K562 (cell line): ENCODE measurements around the gene UMAD1. TPM values are rescaled to one million over a fixed set of nuclear protein-coding genes. Genes with fewer than 3 reads are reported as not detected.

Experiments
- ATF6 ChIP-seq: sonication (generic); formaldehyde crosslinking; IDR thresholded peaks from 2 replicates; pipeline ENCODE4 v1.4.0; 2020; ENCODE audit warnings: mild to moderate bottlenecking, missing genetic modification reagents
- CC2D1A ChIP-seq: fragments of 450-650 bp; IDR thresholded peaks from 2 replicates; pipeline ENCODE4 v1.6.1; 2017; ENCODE audit warnings: mild to moderate bottlenecking
- CGGBP1 ChIP-seq: fragments of 250-450 bp; sonication (Bioruptor Pico); IDR thresholded peaks from 2 replicates; pipeline ENCODE4 v1.9.0; 2021; ENCODE audit warnings: mild to moderate bottlenecking
- CUX1 ChIP-seq: fragments of 200-800 bp; sonication (Bioruptor generic); IDR thresholded peaks from 2 replicates; pipeline ENCODE4 v1.6.1; 2016; ENCODE audit warnings: missing genetic modification characterization, missing compliant biosample characterization
- HINFP ChIP-seq: fragments of 450-650 bp; conservative IDR thresholded peaks from 2 replicates; pipeline ENCODE4 v1.6.1; 2016; ENCODE audit warnings: missing genetic modification characterization, low read depth, mild to moderate bottlenecking, control low read depth, missing compliant biosample characterization
- L3MBTL2 ChIP-seq: fragments of 450-650 bp; IDR thresholded peaks from 2 replicates; pipeline ENCODE4 v1.6.1; 2016; ENCODE audit warnings: mild to moderate bottlenecking, moderate library complexity
- MBD2 ChIP-seq: sonication (generic); IDR thresholded peaks from 2 replicates; pipeline ENCODE4 v1.6.1; 2016; ENCODE audit warnings: low read depth, borderline replicate concordance
- MEF2D ChIP-seq: conservative IDR thresholded peaks from 2 replicates; pipeline ENCODE4 v1.6.1; 2016; ENCODE audit warnings: low read depth, missing genetic modification characterization, missing compliant biosample characterization
- POLR3G ChIP-seq: IDR thresholded peaks from 2 replicates; pipeline ENCODE4 v1.6.1; 2011; ENCODE audit not compliant: insufficient read length, insufficient replicate concordance; ENCODE audit errors: extremely low read depth
- RFX5 ChIP-seq: IDR thresholded peaks from 2 replicates; pipeline ENCODE4 v1.6.1; 2011; ENCODE audit warnings: low read depth, mild to moderate bottlenecking, improper control_type of control experiment, low read length
- SNRNP70 ChIP-seq: fragments of 200-400 bp; formaldehyde crosslinking; optimal IDR thresholded peaks from 2 replicates; pipeline ENCODE3; 2017; ENCODE audit warnings: low read depth, low read length
- ZFX ChIP-seq: sonication (generic); formaldehyde crosslinking; IDR thresholded peaks from 2 replicates; pipeline ENCODE4 v1.8.0; 2022; ENCODE audit warnings: mild to moderate bottlenecking, missing genetic modification reagents, moderate library complexity
- ZHX1 ChIP-seq: fragments of 150-350 bp; conservative IDR thresholded peaks from 2 replicates; pipeline ENCODE4 v1.6.1; 2014; ENCODE audit warnings: low read length
- ZNF699 ChIP-seq: fragments of 250-450 bp; sonication (Bioruptor Pico); IDR thresholded peaks from 2 replicates; pipeline ENCODE4 v1.8.0; 2021; ENCODE audit warnings: mild to moderate bottlenecking, moderate library complexity; ENCODE audit not compliant: insufficient replicate concordance
- polyA plus RNA-seq, 8 experiments: library from polyadenylated mRNA; depleted of rRNA in 4 of 8; stranded (reverse) in 5 of 8; unstranded in 3 of 8; fragments of >200 nt; fragmentation: Nextera tagmentation in 2 of 8; fragmentation: Illumina TruSeq in 1 of 8; extraction: Ambion mirVana in 2 of 8; extraction: Trizol in 1 of 8; gene quantifications; 2 replicates each; pipeline versions ENCODE4 v1.2.1 to v1.2.3, GENCODE V29; 2011 to 2014; ENCODE audit warnings: inconsistent platforms in 1 of 8, missing spikeins in 1 of 8
- total RNA-seq, 7 experiments: library from RNA; depleted of rRNA in 6 of 7; stranded (reverse); fragments of >200 nt in 6 of 7; fragmentation: Illumina TruSeq in 2 of 7; extraction: Trizol in 2 of 7; gene quantifications; 2 replicates each; pipeline versions ENCODE4 v1.2.1 to v1.2.3, GENCODE V29; 2011 to 2021; ENCODE audit warnings: low replicate concordance in 1 of 7

UMAD1 gene
- total and polyA plus RNA-seq, 9 of the 15 experiments (the other 6 are each of a cell fraction or from before 2014, with no cell fraction given): 9.0 to 26.7 (median 13.3) TPM

GRCh38 chr7:7640221-7641128, at the start of gene UMAD1 (continued):
- TF ChIP-seq MEF2D (tag) (no peak), HINFP (tag) (no peak), CC2D1A (peak; percentile 92), ZNF699 (CRISPR knock-in tag) (no peak), RFX5 (0 out of 2 replicates have a peak, but pooled peaks have one; percentile 20), ATF6 (CRISPR knock-in tag) (no peak), L3MBTL2 (peak; percentile 52), CUX1 (CRISPR knock-in tag) (no peak), POLR3G (no peak), CGGBP1 (CRISPR knock-in tag) (peak; percentile 10; the same call in 1 of the 2 replicates), MBD2 (peak; percentile 80), ZFX (CRISPR knock-in tag) (peak; percentile 59), ZHX1 (no peak), SNRNP70 (no peak)
